ENCODE data around the gene CGNL1.

DNA sequence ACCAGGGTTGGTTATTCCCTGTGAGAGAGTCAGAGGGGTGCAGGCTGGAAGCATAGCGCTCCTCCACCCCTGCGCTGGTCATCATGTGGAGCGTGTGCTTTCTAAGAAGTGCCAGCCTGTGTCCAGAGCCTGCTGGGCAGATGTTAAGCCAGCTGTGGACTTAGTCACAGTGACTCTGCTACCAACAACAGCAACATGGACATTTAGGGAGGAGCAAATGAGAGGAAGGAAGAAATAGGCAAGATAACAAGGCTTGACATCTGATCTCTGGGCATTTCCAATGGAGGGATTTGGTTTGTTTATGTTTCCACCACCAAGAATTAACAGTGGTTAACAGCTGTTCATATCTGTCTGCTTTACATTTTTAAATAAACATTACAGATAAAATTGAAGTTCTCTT, 179.0 kb downstream of the CGNL1 start:
- TF ChIP-seq CTCF (IDR thresholded peaks at IDR 0.05) (no peak), POLR2A (IDR thresholded peaks at IDR 0.05) (no peak)
